NB4 (cell line): Measurements from ENCODE around the gene TADA2A.

Experiments
- POLR2A ChIP-seq: IDR thresholded peaks from 2 replicates; pipeline ENCODE4 v1.6.1; 2011; ENCODE audit warnings: mild to moderate bottlenecking; ENCODE audit not compliant: insufficient read length; ENCODE audit errors: extremely low read depth
- TF ChIP-seq, protein P1 (sequence below): IDR thresholded peaks from one replicate; pipeline ENCODE4 v1.5.1; 2012; ENCODE audit warnings: low read depth, low read length

- TF ChIP-seq, protein P1, sequence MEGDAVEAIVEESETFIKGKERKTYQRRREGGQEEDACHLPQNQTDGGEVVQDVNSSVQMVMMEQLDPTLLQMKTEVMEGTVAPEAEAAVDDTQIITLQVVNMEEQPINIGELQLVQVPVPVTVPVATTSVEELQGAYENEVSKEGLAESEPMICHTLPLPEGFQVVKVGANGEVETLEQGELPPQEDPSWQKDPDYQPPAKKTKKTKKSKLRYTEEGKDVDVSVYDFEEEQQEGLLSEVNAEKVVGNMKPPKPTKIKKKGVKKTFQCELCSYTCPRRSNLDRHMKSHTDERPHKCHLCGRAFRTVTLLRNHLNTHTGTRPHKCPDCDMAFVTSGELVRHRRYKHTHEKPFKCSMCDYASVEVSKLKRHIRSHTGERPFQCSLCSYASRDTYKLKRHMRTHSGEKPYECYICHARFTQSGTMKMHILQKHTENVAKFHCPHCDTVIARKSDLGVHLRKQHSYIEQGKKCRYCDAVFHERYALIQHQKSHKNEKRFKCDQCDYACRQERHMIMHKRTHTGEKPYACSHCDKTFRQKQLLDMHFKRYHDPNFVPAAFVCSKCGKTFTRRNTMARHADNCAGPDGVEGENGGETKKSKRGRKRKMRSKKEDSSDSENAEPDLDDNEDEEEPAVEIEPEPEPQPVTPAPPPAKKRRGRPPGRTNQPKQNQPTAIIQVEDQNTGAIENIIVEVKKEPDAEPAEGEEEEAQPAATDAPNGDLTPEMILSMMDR, result no peak
- TF ChIP-seq POLR2A, result no peak
Measured at GRCh38 chr17:37385474-37385990, 21.2 kb upstream of the TADA2A start.
